NAMALWA (cell line): Measurements from ENCODE around the gene LEO1.

Experiments used
- DNase-seq: peaks from one replicate; pipeline ENCODE4 v3.0.0-alpha.2; 2015; ENCODE audit warnings: low spot score

LEO1 gene

GRCh38 chr15:52003710-52004109 lies 32.1 kb upstream of the LEO1 start:
- DNase-seq: no peak

- peak; percentile 23 for DNase-seq
Observed at GRCh38 chr15:52003089-52003488, 31.5 kb upstream of the LEO1 start.

- no peak for DNase-seq
Observed at GRCh38 chr15:52002351-52002750, 30.8 kb upstream of the LEO1 start.

- no peak for DNase-seq
Observed at GRCh38 chr15:51992953-51993352, 21.4 kb upstream of the LEO1 start.

GRCh38 chr15:51991141-51991540 lies 19.6 kb upstream of the LEO1 start:
- no peak for DNase-seq

- DNase-seq: no peak
Observed at GRCh38 chr15:51982770-51983103, 11.2 kb upstream of the LEO1 start.

- DNase-seq: peak; percentile 91
Observed at GRCh38 chr15:51982013-51982769, 10.6 kb upstream of the LEO1 start.

GRCh38 chr15:51973775-51974174 lies 2.2 kb upstream of the LEO1 start:
- DNase-seq: no peak

GRCh38 chr15:51973220-51973619 lies 1.6 kb upstream of the LEO1 start:
- DNase-seq: no peak

GRCh38 chr15:51971032-51971374 lies 575 bp downstream of the LEO1 start:
- no peak for DNase-seq

GRCh38 chr15:51970132-51970817 lies 1.3 kb downstream of the LEO1 start:
- no peak for DNase-seq

GRCh38 chr15:51969728-51970127 lies 1.9 kb downstream of the LEO1 start:
- DNase-seq: no peak

- DNase-seq: no peak
Observed at GRCh38 chr15:51967583-51967982, 4.0 kb downstream of the LEO1 start.

GRCh38 chr15:51966192-51966591 lies 5.4 kb downstream of the LEO1 start:
- no peak for DNase-seq

GRCh38 chr15:51965691-51966090 lies 5.9 kb downstream of the LEO1 start:
- DNase-seq: no peak

- DNase-seq: no peak
Observed at GRCh38 chr15:51955504-51955903, 16.1 kb downstream of the LEO1 start.

GRCh38 chr15:51952805-51953204 lies 18.8 kb downstream of the LEO1 start:
- no peak for DNase-seq

- no peak for DNase-seq
Observed at GRCh38 chr15:51947124-51947523, 24.5 kb downstream of the LEO1 start.

GRCh38 chr15:51939216-51939615 lies 32.4 kb downstream of the LEO1 start:
- DNase-seq: no peak

GRCh38 chr15:51938286-51938685 lies 33.3 kb downstream of the LEO1 start:
- DNase-seq: no peak

- DNase-seq: no peak
Observed at GRCh38 chr15:51936105-51936478, 35.5 kb downstream of the LEO1 start.

GRCh38 chr15:51935466-51936104 lies 36.0 kb downstream of the LEO1 start:
- peak; percentile 72 for DNase-seq

- DNase-seq: no peak
Observed at GRCh38 chr15:51932161-51932560, 39.4 kb downstream of the LEO1 start.

- DNase-seq: no peak
Observed at GRCh38 chr15:51931638-51932037, 39.9 kb downstream of the LEO1 start.
